Liver (tissue), 3 donors: Measurements from ENCODE around the gene BCL2.
"Not testable (repeated sequence)": the region's sequence is repeated elsewhere in the genome, so short reads cannot be mapped to it uniquely, and the experiment has no call there.

ENCODE experiments used
- TAF1 ChIP-seq: conservative IDR thresholded peaks from 2 replicates; pipeline ENCODE4 v1.6.1; 2016; ENCODE audit warnings: antibody characterized with exemption, mild to moderate bottlenecking
- TF ChIP-seq, protein P1 (sequence below): fragments of 150-350 bp; IDR thresholded peaks from 2 replicates; pipeline ENCODE4 v1.5.1; 2017; ENCODE audit warnings: improper control_type of control experiment, low read depth, low read length; ENCODE audit not compliant: missing input control
- TF ChIP-seq, protein P2 (sequence below): IDR thresholded peaks from 2 replicates; pipeline ENCODE4 v1.6.1; 2016; ENCODE audit warnings: antibody characterized with exemption
- TF ChIP-seq, protein P3 (sequence below): IDR thresholded peaks from 2 replicates; pipeline ENCODE4 v1.6.1; 2016; ENCODE audit warnings: antibody characterized with exemption, mild to moderate bottlenecking
- TF ChIP-seq, protein P4 (sequence below): IDR thresholded peaks from 2 replicates; pipeline ENCODE4 v1.6.1; 2016; ENCODE audit warnings: antibody characterized with exemption
- donor health status: healthy.
- donor health status: healthy.

DNA sequence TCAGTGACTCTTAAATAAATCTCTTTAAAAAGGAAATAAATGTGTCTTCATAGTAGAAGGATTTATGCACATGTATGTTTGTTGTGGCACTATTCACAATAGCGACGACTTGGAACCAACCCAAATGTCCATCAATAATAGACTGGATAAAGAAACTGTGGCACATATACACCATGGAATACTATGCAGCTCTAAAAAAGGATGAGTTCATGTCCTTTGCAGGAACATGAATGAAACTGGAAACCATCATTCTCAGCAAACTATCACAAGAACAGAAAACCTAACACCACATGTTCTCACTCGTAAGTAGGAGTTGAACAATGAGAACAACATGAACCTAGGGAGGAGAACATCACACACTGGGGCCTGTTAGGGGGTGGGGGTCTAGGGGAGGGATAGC, 118.1 kb downstream of the BCL2 start:
- TF ChIP-seq, protein P1, sequence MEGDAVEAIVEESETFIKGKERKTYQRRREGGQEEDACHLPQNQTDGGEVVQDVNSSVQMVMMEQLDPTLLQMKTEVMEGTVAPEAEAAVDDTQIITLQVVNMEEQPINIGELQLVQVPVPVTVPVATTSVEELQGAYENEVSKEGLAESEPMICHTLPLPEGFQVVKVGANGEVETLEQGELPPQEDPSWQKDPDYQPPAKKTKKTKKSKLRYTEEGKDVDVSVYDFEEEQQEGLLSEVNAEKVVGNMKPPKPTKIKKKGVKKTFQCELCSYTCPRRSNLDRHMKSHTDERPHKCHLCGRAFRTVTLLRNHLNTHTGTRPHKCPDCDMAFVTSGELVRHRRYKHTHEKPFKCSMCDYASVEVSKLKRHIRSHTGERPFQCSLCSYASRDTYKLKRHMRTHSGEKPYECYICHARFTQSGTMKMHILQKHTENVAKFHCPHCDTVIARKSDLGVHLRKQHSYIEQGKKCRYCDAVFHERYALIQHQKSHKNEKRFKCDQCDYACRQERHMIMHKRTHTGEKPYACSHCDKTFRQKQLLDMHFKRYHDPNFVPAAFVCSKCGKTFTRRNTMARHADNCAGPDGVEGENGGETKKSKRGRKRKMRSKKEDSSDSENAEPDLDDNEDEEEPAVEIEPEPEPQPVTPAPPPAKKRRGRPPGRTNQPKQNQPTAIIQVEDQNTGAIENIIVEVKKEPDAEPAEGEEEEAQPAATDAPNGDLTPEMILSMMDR: not testable (repeated sequence)
- TF ChIP-seq, protein P2, sequence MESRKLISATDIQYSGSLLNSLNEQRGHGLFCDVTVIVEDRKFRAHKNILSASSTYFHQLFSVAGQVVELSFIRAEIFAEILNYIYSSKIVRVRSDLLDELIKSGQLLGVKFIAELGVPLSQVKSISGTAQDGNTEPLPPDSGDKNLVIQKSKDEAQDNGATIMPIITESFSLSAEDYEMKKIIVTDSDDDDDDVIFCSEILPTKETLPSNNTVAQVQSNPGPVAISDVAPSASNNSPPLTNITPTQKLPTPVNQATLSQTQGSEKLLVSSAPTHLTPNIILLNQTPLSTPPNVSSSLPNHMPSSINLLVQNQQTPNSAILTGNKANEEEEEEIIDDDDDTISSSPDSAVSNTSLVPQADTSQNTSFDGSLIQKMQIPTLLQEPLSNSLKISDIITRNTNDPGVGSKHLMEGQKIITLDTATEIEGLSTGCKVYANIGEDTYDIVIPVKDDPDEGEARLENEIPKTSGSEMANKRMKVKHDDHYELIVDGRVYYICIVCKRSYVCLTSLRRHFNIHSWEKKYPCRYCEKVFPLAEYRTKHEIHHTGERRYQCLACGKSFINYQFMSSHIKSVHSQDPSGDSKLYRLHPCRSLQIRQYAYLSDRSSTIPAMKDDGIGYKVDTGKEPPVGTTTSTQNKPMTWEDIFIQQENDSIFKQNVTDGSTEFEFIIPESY: not testable (repeated sequence)
- TF ChIP-seq, protein P3, sequence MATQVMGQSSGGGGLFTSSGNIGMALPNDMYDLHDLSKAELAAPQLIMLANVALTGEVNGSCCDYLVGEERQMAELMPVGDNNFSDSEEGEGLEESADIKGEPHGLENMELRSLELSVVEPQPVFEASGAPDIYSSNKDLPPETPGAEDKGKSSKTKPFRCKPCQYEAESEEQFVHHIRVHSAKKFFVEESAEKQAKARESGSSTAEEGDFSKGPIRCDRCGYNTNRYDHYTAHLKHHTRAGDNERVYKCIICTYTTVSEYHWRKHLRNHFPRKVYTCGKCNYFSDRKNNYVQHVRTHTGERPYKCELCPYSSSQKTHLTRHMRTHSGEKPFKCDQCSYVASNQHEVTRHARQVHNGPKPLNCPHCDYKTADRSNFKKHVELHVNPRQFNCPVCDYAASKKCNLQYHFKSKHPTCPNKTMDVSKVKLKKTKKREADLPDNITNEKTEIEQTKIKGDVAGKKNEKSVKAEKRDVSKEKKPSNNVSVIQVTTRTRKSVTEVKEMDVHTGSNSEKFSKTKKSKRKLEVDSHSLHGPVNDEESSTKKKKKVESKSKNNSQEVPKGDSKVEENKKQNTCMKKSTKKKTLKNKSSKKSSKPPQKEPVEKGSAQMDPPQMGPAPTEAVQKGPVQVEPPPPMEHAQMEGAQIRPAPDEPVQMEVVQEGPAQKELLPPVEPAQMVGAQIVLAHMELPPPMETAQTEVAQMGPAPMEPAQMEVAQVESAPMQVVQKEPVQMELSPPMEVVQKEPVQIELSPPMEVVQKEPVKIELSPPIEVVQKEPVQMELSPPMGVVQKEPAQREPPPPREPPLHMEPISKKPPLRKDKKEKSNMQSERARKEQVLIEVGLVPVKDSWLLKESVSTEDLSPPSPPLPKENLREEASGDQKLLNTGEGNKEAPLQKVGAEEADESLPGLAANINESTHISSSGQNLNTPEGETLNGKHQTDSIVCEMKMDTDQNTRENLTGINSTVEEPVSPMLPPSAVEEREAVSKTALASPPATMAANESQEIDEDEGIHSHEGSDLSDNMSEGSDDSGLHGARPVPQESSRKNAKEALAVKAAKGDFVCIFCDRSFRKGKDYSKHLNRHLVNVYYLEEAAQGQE: not testable (repeated sequence)
- TF ChIP-seq, protein P4, sequence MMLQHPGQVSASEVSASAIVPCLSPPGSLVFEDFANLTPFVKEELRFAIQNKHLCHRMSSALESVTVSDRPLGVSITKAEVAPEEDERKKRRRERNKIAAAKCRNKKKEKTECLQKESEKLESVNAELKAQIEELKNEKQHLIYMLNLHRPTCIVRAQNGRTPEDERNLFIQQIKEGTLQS: not testable (repeated sequence)
- TF ChIP-seq TAF1: not testable (repeated sequence)
